HG03045 (cell line): ENCODE results near the gene FZD4.
"Not testable (repeated sequence)": the region's sequence is repeated elsewhere in the genome, so short reads cannot be mapped to it uniquely, and the experiment has no call there.

Source experiments
- ATAC-seq: cut with Tn5 transposase; IDR thresholded peaks from one replicate; pipeline ENCODE4 v1.9.1; 2021; ENCODE audit warnings: mild to moderate bottlenecking, moderate library complexity; ENCODE audit not compliant: unreplicated experiment

FZD4 gene

GRCh38 chr11:86977441-86978050 lies 22.4 kb upstream of the FZD4 start:
- ATAC-seq: no peak

GRCh38 chr11:86972734-86973133 lies 17.5 kb upstream of the FZD4 start:
- no peak for ATAC-seq

DNA sequence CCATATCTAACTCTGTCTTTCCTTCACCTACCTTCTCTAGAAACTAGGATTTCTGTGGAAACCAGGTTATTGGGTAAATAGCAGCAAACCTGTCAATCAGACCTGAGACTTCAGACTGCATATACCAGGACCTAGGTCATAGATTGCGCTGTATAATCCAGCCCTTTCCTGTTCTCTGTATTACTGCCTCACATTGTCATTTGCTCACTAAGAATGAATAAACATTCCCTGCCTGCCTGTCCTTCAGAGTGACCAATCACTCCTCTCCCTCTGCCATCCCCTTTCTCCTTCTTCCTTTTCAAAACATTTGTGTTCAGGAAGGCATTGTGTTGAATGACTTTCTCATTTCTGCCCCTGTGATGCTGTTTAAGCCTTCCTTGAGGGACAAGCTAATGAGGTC lies 14.1 kb upstream of the FZD4 start:
- ATAC-seq: no peak

DNA sequence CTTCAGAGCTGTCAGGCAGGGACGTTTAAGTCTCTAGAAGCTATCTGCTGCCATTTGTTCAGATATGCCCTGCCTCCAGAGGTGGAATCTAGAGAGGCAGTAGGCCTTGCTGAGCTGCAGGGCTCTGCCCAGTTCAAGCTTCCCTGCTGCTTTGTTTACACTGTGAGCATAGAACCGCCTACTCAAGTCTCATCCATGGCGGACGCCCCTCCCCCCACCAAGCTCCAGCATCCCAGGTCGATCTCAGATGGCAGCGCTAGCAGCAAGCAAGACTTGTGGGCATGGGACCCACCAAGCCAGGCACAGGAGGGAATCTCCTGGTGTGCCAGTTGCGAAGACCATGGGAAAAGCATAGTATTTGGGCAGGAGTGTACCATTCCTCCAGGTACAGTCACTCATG lies 12.4 kb upstream of the FZD4 start:
- ATAC-seq: not testable (repeated sequence)

DNA sequence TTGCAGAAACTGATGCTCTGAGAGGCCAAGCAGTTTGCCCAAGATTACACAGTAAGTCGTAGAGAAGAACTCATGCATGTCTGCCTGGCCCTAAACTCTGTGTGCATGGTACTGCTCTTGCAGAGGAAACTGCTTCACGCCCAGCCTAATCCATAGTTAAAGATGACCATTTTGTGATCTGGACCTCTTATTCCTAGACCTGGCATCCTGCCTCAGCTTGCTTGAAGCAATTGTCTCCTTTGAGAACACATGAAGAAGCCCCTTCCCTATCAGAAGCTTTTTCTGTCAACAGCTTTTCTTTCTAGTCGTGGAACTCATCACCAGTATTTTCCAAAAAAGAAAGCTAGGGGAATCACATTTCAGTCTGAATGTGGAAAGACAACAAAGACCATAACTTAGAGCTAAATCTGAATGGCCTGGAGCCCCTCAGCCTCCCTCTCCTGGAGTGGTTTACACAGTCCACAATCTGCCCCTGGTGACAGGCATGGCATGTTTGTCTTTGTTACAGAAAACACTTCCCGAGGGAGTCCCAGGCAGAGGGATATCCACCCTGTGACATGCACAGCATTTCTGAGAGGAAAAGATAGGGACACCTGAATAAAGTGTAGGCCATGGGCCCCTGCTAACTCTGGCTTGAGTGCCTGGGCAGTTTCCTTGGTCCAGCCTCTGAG lies 2.9 kb upstream of the FZD4 start:
- ATAC-seq: no peak

DNA sequence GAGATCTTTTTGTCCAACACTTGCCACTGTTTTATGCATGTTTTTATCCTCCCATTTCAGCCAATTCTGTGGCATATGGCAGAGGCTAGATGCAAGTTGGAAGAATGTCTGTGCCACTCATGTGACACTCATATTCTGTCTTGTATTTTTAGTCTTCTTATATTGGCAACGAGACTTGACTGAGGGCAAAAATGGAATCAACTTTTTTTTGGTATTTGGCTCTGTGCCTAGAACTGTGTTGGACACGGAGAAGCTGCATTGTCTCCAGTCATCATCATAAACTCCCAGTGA lies 1.7 kb upstream of the FZD4 start:
- no peak for ATAC-seq

DNA sequence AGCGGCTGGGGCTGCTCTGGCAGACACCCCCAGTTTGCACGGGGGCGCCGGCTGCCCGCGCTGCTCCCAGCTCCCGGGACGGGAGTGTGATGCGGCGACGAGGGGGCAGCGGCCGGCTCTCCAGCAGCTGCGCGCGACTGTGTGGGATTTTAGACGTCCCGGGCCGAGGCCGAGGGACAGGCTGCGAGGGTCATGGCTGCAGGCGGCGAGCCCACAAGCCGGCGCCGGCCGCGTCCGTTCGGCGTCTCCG lies 159 bp downstream of the FZD4 start:
- no peak for ATAC-seq

DNA sequence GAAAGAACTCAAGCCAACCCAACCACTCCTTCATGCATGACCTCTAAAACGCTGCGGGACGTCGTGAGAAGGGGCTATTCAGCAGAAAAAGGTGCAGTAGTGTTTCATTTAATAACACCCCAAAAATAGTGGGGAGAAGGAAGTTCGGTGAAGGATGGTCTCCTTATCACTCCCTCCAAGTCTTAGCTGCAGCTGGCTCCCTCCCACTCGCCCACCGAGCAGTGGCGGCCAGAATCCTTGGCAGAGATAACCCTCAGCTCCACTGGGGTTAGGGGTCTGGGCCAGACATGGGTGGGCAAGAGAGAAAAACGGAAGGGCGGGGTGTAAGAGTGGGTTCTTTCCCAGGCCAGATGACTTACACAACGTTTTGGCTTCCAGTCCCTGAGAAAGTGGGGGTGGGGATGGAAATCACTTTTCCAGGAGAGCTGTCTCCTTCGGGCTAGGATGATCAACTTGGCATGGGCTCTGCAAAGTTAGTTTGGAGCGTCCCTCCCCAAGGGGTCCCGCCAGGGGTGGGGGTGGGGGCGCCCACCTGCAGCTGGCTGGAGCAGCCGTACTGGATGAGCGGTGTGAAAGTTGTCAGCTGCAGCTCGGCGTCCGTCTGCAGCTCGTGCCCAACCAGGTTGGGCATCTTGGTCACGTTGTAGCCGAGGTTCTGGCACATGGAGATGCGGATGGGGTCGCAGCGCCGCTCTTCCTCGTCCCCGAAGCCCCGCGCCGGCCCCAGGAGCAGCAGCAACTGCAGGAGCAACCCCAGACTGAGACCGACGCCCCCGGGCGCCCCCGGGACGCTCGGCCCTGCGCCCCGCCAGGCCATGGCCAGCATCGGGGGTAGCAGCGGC lies 705 bp downstream of the FZD4 start:
- ATAC-seq: no peak

DNA sequence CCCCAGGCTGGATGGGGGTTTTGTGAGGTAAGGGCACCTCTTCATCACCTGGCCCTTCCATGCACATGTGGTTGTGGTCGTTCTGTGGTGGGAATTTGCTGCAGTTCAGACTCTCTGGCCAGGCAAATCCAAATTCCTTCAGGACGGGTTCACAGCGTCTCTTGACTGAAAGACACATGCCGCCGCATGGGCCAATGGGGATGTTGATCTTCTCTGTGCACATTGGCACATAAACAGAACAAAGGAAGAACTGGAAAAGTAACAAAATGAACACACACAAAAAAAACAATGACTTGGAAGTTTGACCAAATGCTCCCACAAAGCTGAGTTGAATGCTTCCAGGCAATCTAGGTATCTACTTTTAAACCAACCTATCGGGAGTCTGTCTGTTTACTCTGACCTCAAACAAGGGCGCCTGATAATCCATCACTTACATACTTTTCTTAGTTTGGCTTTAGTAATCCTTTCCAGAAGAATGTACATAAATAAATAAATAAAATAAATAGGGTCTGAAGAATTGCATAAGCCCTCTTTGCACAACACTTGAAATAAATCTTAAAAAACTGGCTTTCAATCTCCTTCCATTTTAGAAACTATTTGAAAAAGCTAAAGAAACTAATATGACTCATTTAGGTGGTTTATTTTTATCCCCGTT lies 2.8 kb downstream of the FZD4 start:
- no peak for ATAC-seq

DNA sequence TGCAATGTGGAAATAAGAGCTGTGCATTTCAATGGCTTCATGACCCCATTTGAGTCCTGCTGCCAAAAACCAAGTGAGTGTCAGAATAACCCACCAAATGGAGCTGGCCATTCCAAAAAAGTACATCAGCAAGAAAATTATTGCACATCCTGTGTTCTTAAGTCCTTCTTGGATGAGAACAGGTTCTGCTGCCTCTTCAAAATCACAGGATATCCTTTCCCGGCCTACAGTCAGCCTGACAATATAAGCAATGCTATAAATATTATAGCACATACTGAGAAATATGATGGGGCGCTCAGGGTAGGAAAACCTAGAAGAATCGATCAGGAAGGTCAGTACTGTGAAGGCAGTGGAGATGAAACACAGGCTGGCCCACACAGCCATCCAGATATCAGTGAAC lies 3.5 kb downstream of the FZD4 start:
- no peak for ATAC-seq

GRCh38 chr11:86950661-86950995 lies 4.6 kb downstream of the FZD4 start:
- no peak for ATAC-seq

DNA sequence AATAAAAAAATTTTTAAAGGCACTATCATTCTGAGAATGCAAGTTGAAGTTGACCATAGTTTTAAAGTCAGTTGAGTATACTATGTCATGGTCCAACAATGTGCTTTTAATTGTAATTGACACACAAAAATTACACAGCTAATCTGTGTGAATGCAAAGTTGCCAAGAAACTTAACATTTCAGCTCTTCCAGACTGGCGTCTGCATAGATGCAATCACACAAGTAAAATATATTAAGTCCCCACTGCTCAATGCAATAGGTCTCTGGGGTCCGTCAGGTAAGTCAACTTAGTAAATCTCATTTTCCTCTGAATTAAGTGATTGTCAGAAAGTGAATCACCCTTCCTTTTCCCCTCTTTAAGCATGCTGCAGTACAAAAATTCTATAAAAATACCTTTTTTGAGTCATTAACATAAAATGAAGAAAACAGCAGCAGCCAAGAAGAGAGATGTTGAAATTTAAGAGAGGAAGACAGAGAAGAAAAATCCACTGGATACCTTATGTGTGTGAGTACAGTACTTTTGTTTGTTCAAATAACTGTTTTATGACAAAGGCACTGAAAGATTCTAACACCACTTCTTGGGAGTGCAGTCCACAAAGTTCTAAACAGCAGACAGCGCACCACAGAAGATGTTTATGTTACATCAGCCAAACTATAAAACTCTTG lies 5.1 kb downstream of the FZD4 start:
- ATAC-seq: no peak

DNA sequence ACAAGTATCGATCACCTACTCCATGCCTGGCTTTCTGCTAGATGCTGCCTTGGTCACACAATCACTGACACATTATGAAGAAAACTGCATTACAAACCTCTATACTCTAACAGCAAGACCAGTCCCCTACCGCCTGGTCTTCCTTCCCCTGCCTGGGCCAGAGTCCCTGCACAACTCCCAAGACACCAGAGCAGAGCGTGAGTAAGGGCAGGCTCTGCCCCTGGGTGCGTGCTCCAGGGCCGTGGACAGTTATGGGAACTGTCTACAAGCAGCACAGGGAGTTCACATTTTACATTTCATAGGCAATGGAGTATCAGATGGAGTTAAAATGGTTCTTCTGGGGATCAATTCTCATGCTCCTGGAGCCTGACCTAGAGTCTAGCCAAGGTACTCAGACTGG lies 6.5 kb downstream of the FZD4 start:
- ATAC-seq: no peak

- ATAC-seq: no peak
These were observed 7.7 kb downstream of the FZD4 start for GRCh38 chr11:86947541-86947940.

- not testable (repeated sequence) for ATAC-seq
These were observed 11.7 kb downstream of the FZD4 start for GRCh38 chr11:86943505-86943904.

DNA sequence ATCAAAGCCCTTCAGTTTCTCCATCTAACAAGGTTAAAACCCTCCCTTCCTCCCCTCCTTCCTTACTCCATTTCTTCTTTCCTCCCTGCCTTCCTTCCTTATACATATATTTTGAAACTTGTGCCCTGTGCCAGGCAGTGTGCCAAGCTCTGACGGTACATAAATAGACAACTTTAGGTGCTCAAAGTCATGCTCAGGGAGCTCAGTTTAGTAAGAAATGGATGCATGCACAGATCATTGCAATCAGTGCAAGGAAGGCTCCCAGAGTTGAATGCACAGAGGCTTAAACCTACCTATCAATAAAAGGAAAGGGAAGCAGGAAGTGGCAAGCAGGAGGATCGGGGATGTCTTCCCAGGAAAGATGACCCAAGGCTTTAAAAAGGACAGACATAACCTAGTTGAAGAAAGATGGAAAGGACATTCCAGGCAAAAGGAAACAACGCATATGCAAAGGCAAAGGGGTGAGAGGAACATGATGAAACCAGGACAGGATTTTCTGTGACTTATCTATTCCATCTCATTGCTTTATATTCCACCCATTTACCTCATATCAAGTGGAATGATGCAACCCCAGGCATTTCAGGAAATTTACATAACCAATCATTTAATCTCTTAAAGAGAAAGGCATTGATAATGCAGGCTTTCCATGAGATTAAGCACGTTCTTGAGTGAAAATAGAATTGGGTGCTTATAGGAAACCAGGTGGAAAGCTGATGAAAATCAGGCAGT lies 13.2 kb downstream of the FZD4 start:
- no peak for ATAC-seq

DNA sequence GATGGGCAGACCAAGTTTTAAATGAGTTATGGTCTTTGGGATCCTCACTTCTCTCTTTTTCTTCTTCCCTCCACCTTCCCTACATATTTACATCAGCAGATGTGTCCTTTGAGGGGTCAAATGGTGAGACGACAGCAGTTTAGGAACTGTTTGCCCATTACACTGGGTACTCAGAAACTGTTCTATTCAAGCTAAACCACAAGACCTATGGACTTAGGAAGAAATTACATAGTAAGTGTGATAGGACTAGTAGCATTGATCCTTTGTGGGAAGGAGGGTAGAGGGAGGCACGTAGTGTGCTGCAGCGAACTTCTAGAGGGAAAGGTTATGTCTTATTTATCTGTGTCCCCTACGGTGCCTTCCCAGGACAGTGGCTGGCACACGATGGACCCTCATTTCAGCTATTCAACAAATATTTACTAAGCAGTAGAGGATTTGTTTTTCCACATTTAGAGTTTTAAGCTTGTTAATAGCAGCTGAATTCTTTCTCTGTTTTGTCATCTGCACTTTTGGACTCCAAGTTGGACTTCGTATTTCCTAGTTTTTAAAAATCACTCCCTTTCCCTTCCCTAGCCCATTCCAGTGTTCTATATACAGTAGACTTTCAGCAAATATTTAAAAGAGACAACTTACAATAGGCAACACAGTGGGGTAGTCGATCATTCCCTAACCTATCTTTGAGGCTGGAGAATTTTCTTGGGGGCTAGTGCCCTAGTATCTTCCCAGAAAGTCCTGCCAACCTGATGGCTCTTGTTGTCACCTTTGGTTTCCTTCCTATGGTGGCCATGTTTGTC lies 13.9 kb downstream of the FZD4 start:
- ATAC-seq: no peak

- ATAC-seq: no peak
These were observed 14.9 kb downstream of the FZD4 start for GRCh38 chr11:86940122-86940777.
